Upper lobe of left lung (tissue), 4 donors: ENCODE results near the gene ADAM12.

Experiments used
- POLR2A ChIP-seq, 4 donors: fragments of 450-650 bp; IDR thresholded peaks; one replicate each; pipeline ENCODE4 v1.5.1; 2016 to 2017; ENCODE audit warnings: antibody characterized with exemption in 4 of 4, mild to moderate bottlenecking in 2 of 4
- POLR2AphosphoS5 ChIP-seq, 2 donors: sonication (generic); formaldehyde crosslinking; IDR thresholded peaks; one replicate each; pipeline ENCODE4 v1.5.1; 2017; ENCODE audit warnings: antibody characterized with exemption in 2 of 2
- TF ChIP-seq, protein P1 (sequence below), 6 experiments: fragments of 450-650 bp in 4 of 6; fragments of 200-600 bp in 2 of 6; sonication (generic) in 2 of 6; IDR thresholded peaks; one replicate each; pipeline ENCODE4 v1.5.1; 2016 to 2019; ENCODE audit warnings: antibody characterized with exemption in 6 of 6

DNA sequence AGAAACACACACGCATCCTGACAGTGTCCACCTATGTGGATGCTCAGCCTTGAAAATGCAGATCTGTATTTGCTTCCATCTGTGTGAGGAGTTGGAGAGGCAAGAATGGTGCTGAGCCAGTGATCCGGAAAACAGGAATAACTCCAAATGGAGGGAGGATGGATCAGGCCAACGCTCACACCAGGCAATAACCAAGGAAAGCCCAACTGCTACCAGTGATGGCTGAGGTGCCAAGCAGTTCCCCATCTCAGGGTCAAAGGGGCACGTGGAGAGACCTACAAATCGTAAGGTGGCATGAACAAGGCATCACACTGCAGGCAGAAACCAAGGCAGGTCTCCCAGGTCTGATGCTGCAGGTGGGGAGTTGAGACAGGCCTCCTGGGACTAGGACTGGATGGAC lies 153.6 kb downstream of the ADAM12 start:
- TF ChIP-seq, protein P1, sequence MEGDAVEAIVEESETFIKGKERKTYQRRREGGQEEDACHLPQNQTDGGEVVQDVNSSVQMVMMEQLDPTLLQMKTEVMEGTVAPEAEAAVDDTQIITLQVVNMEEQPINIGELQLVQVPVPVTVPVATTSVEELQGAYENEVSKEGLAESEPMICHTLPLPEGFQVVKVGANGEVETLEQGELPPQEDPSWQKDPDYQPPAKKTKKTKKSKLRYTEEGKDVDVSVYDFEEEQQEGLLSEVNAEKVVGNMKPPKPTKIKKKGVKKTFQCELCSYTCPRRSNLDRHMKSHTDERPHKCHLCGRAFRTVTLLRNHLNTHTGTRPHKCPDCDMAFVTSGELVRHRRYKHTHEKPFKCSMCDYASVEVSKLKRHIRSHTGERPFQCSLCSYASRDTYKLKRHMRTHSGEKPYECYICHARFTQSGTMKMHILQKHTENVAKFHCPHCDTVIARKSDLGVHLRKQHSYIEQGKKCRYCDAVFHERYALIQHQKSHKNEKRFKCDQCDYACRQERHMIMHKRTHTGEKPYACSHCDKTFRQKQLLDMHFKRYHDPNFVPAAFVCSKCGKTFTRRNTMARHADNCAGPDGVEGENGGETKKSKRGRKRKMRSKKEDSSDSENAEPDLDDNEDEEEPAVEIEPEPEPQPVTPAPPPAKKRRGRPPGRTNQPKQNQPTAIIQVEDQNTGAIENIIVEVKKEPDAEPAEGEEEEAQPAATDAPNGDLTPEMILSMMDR (IDR thresholded peaks at IDR 0.05): no peak
- TF ChIP-seq POLR2A (IDR thresholded peaks at IDR 0.05) (no peak), POLR2AphosphoS5 (IDR thresholded peaks at IDR 0.05) (no peak)
